ENCODE measurements around the gene MAML3.

The MAML3 gene

DNA sequence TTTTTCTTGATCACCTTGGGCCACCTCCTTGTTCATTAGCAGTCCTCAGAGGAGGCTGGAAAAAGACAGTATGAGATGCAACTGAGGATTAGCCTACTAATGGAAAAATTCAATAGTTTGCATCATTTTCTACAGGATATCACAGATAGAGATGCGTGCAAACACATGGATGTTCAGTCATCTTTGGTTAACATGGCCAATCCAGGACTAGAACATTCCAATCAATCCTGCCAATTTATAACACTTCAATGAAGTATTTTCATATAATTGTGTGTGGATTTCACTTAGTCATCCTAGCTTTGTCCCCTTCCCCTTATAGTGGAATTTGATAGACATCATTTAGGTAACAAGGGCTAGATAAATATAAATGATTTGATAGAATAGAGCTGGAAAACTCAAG, 42.7 kb downstream of the MAML3 start:
- TF ChIP-seq, protein P1, sequence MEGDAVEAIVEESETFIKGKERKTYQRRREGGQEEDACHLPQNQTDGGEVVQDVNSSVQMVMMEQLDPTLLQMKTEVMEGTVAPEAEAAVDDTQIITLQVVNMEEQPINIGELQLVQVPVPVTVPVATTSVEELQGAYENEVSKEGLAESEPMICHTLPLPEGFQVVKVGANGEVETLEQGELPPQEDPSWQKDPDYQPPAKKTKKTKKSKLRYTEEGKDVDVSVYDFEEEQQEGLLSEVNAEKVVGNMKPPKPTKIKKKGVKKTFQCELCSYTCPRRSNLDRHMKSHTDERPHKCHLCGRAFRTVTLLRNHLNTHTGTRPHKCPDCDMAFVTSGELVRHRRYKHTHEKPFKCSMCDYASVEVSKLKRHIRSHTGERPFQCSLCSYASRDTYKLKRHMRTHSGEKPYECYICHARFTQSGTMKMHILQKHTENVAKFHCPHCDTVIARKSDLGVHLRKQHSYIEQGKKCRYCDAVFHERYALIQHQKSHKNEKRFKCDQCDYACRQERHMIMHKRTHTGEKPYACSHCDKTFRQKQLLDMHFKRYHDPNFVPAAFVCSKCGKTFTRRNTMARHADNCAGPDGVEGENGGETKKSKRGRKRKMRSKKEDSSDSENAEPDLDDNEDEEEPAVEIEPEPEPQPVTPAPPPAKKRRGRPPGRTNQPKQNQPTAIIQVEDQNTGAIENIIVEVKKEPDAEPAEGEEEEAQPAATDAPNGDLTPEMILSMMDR (IDR thresholded peaks at IDR 0.05; ENCODE audit: low read depth, low read length), result no peak
- peaks cover 17% of the 10 kb centered on the region for H3K4me1 ChIP-seq
- H3K27me3 ChIP-seq, result no peaks in the 10 kb centered on the region
- H3K36me3 ChIP-seq, result no peaks in the 10 kb centered on the region
- no peak for DNase-seq
- no peaks in the 10 kb centered on the region for H3K9me3 ChIP-seq
- H3K4me3 ChIP-seq (ENCODE audit: low read depth, low read length), result no peak overlapping the region

DNA sequence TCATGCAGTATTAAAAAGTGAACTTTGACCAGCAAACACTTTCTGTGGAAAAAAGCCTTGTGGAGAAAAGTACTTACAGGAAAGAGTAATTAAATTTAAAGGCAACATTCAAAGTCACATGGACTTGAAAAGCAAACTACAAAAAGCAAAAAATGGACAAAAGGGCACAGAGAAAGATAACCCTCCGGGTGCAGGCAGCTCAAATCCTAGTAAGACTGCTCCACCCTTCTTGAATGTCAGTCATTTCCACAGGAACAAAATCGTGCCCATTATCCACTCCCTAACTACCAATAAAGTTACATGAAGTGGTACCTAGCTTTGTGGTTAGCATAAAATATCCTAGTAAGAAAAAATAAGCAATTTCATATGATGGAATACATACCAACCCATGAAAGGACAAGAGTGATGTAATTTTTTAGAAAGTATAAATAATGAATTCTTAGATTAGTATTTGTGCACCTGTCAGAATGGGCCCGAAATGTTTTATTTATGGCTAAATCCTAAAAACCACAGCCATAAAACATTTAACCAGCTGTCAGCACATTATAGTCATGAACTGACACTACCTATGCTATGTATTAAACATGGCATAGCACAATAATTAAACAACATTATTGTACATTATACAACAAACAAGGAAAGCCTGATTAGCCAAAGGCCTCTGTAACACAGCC, 43.3 kb downstream of the MAML3 start:
- H3K9me3 ChIP-seq, result no peaks in the 10 kb centered on the region
- H3K27me3 ChIP-seq, result no peaks in the 10 kb centered on the region
- H3K4me1 ChIP-seq, result peaks cover 15% of the 10 kb centered on the region
- DNase-seq, result no peak
- no peaks in the 10 kb centered on the region for H3K36me3 ChIP-seq
- TF ChIP-seq, protein P1 (IDR thresholded peaks at IDR 0.05; ENCODE audit: low read depth, low read length), result no peak
- no peak overlapping the region for H3K4me3 ChIP-seq (ENCODE audit: low read depth, low read length)

DNA sequence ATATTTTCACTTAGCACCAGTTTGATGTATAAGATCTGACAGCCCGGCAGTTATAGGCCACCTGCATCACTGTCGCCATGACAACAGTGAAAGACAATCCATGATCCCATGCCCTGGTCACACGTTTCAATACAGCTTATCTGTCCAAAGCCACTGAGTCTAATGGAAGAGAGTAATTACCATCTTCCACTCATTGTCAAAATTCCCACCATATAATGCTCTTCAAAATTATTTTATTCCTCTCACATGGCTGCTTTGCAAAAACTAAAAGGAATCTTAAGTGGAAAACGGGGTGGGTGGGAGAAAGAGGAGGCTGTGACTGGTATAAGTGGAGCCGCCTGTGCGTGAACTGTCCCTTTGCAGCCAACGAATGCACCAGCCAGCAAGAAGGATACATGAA, 44.2 kb downstream of the MAML3 start:
- H3K9me3 ChIP-seq, result no peaks in the 10 kb centered on the region
- no peaks in the 10 kb centered on the region for H3K36me3 ChIP-seq
- DNase-seq, result peak; percentile 56
- H3K4me1 ChIP-seq, result peaks cover 15% of the 10 kb centered on the region
- H3K4me3 ChIP-seq (ENCODE audit: low read depth, low read length), result no peak overlapping the region
- H3K27me3 ChIP-seq, result no peaks in the 10 kb centered on the region
- TF ChIP-seq, protein P1 (IDR thresholded peaks at IDR 0.05; ENCODE audit: low read depth, low read length), result no peak

DNA sequence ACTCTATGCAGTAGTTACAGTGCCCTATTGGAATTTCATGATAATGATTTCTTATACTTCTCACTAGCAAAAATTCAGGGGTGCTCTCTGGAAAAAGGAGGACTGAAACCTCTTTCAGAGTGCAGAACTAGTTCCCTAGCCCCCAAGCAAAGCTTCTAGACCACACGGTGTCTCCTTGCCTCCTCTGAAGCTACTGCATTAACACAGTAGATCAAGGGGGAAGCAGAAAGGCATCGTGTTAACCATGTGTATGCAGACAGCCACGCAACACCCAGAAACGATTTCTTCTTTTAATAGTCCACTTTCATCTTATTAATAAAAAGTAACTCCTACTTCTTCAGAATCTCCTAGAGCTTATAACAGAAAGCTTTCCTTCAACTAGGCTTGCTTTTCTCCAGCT, 44.7 kb downstream of the MAML3 start:
- H3K4me3 ChIP-seq (ENCODE audit: low read depth, low read length), result no peak overlapping the region
- H3K9me3 ChIP-seq, result no peaks in the 10 kb centered on the region
- H3K36me3 ChIP-seq, result no peaks in the 10 kb centered on the region
- peaks cover 15% of the 10 kb centered on the region for H3K4me1 ChIP-seq
- DNase-seq, result no peak
- TF ChIP-seq, protein P1 (IDR thresholded peaks at IDR 0.05; ENCODE audit: low read depth, low read length), result no peak
- no peaks in the 10 kb centered on the region for H3K27me3 ChIP-seq

DNA sequence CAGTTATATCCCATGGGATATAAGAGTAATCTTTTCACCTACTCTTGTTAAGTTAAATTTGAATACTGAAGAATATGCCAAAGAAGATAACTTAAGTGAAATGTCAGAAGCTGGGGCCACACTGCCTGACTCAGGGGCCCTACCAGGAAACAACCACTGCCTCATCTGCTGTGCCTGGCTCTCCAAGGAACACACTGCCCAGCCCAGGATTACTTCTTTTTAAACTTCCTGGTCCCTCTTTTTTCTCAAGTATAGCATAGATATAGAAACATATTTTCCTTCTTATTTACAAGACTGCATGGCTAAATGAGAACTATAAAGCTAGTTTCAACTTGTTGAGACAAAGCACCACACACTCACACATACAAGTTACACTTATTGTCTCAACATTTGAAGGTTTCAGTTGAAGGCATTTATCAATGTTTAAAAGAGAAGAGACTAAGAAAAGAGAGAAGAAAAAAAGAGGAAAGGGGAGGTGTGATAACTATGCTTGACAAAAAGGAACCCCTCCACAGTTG, 45.2 kb downstream of the MAML3 start:
- no peak for DNase-seq
- H3K9me3 ChIP-seq, result no peaks in the 10 kb centered on the region
- peaks cover 15% of the 10 kb centered on the region for H3K4me1 ChIP-seq
- H3K36me3 ChIP-seq, result no peaks in the 10 kb centered on the region
- no peak overlapping the region for H3K4me3 ChIP-seq (ENCODE audit: low read depth, low read length)
- H3K27me3 ChIP-seq, result no peaks in the 10 kb centered on the region
- TF ChIP-seq, protein P1 (IDR thresholded peaks at IDR 0.05; ENCODE audit: low read depth, low read length), result no peak

DNA sequence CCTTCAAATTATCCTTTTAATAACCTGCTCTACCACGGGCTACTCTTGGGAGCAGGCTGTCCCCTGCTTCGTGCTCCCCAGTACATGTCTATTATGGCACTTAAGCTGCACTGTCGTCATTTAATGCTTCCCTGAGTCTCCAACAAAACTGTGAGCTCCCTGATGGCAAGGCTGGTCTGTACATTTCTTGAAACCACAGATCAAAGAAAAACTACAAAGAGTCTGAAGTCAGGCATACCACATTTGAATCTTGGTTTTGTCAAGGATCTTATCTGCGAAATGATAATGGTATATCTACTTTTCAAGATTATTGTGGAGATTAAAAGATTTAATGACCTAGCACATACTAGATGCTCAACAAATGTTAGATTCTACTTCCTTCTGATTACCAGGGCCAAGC, 45.7 kb downstream of the MAML3 start:
- Histone ChIP-seq H3K9me3 (no peaks in the 10 kb centered on the region), H3K27me3 (no peaks in the 10 kb centered on the region), H3K4me3 (ENCODE audit: low read depth, low read length) (no peak overlapping the region)

More for the DNA sequence above, 45.7 kb downstream of the MAML3 start:
- H3K36me3 ChIP-seq, result no peaks in the 10 kb centered on the region
- TF ChIP-seq, protein P1 (IDR thresholded peaks at IDR 0.05; ENCODE audit: low read depth, low read length), result no peak
- peaks cover 15% of the 10 kb centered on the region for H3K4me1 ChIP-seq
- DNase-seq, result no peak

Measured in BE2C (cell line).